GM19455 (cell line): Measurements from ENCODE around the gene GP2.
"Not testable (repeated sequence)": the region's sequence is repeated elsewhere in the genome, so short reads cannot be mapped to it uniquely, and the experiment has no call there.

Experiments used
- ATAC-seq: cut with Tn5 transposase; IDR thresholded peaks from one replicate; pipeline ENCODE4 v1.9.1; 2021; ENCODE audit not compliant: unreplicated experiment

Gene GP2

GRCh38 chr16:20326321-20326720, 992 bp downstream of the GP2 start:
- no peak for ATAC-seq

DNA sequence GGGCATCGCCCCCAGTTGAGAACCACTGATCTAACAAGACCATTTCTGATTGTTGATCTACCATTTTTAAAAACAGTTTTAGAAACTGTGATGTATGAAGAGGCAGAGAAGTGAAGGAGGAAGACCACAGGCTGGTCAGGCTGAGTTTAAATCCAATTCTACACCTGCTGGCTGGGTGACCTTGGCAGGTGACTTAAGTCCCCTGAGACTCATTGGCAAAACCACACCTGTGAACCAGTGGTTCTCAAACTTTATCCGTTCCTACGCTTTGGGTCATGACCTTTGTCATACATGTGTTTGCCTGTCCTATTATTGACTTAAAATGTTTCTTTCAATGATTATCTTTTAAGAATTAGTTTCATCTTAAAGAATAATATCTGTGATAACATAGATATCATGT, 2.3 kb downstream of the GP2 start:
- ATAC-seq: no peak

- ATAC-seq: no peak
These were observed 3.7 kb downstream of the GP2 start for GRCh38 chr16:20323591-20324117.

GRCh38 chr16:20322696-20323095, 4.6 kb downstream of the GP2 start:
- ATAC-seq: no peak

DNA sequence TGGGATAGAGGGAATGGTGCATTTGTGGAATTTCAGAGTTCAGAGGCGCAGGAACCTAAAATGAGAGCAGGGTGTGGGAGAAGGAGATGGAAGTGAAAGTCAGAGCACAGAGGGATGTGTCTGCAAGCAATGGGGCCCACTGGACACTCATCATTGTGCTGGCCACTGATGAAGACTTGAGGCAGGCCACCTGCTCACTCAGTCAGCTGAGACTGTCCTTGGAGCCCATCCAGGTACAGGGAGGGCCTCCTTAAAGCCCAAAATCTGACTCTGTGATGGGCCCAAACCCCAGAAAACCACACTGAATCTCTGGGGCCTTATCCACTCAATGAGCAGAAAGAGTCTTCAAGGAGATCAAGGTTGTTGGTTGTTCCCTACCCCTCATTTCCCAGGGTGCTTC, 5.6 kb downstream of the GP2 start:
- no peak for ATAC-seq

GRCh38 chr16:20321051-20321450, 6.3 kb downstream of the GP2 start:
- ATAC-seq: not testable (repeated sequence)

DNA sequence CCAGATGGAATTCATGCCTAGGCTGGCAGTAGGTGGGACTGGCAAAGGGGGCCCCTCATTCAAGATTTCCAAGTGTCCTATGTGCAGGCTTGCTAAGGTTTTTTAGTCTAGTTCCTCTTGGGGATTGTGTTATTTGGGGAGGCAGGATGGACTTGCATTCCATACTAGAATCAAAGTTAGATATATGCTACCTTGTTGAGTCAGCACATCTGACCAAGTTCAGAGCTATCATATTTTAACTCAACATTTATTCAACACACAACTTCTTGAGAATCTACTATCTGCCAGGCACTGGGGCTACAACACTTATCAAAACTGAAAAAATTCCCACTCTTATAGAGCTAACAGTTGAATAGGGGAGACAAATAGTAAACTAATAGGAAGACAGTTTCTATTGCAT, 6.7 kb downstream of the GP2 start:
- no peak for ATAC-seq

DNA sequence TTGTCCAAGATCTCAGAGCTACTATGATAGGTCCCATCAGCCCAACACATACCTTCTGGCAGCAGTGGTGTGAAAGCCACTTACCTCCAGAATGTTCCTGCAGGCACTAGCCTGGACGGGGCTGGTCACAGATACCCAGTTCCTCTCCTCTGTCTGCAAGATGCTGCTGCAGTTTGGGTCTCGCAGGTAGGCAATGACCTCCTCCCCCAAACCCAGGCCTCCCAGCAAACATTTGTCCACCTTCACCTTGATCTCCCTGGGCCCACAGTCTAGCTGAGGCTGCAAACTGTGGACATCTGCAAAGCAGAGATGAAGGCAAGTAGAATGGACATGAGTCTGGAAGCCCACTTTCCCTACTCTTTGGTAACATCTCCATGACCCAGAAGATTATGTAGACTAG, 7.1 kb downstream of the GP2 start:
- no peak for ATAC-seq

DNA sequence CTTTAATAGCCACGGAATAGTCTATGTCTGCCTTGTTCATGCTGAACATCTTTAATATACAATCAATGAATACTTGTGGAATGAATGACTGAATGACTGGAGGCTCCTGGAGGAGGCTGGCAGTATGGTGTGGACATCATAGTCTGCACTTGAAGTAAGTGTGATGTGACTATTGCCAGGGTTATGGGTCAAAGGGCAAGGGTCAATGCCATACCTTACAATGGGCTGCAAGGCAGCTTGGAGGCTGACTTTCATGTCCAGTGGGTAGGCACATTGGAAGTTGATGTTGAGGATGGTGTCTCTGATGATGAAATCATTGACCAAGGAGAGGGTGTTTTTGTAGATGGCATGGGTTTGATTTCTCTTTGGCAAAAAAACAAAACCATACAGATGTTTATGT, 7.9 kb downstream of the GP2 start:
- ATAC-seq: no peak

DNA sequence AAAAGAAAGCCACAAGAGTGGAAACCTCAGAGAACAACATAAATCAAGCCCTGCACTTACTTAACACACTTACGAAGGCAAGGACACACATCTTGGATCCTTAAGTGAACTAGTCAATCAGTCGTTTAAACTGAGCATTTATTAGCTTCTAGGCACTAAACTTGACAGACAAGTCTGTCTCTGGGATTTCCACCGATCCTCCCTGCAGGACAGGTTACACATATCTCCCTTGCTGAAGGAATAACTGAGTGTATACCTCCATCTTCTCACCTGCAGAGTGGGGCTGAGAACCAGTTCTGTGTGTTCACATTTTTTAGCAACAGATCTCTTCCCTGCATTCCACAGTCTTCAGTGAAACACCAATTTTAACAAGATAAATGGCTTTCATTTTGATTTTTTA, 8.9 kb downstream of the GP2 start:
- ATAC-seq: no peak

DNA sequence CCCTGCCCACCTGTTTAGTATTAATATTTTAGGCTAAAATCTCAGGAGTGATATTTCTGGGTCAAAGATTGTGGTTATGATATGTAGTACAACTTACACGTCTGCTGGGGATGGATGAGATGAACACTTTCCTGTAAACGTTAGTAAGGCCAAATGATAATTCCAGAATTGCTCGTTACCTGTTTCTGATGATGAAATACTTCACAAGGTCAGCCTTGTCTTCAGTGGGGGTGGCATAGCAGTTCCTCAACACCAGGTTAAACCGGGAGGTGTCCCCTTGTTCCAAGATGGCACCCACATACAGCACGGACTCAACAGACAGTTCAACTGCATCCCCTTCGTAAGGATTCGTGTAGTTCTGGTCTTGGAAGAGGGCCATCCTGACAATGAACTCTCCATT, 9.3 kb downstream of the GP2 start:
- ATAC-seq: no peak

GRCh38 chr16:20317117-20317516, 10.2 kb downstream of the GP2 start:
- no peak for ATAC-seq

GRCh38 chr16:20316715-20317114, 10.6 kb downstream of the GP2 start:
- ATAC-seq: no peak

GRCh38 chr16:20315764-20316163, 11.5 kb downstream of the GP2 start:
- ATAC-seq: no peak

- ATAC-seq: no peak
These were observed 12.7 kb downstream of the GP2 start for GRCh38 chr16:20314575-20314974.

- no peak for ATAC-seq
These were observed 13.6 kb downstream of the GP2 start for GRCh38 chr16:20313741-20314140.

DNA sequence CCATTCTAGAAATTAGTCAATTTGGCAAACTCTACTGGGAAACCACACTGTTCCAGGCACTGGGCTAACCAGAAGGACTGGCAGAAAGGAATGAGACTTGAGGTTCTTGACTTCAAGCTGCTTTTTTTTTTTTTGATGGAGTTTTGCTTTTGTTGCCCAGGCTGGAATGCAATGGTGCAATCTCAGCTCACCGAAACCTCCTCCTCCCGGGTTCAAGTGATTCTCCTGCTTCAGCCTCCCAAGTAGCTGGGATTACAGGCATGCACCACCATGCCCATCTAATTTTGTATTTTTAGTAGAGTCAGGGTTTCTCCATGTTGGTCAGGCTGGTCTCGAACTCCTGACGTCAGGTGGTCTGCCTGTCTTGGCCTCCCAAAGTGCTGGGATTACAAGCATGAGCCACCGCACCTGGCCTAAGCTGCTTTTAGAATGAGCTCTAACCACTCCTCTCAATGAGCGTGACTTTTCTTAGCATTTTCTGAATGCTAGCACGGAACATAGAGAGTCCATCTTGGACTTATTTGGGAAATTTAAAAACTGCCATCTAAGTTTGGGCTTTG, 14.7 kb downstream of the GP2 start:
- ATAC-seq: not testable (repeated sequence)

- no peak for ATAC-seq
These were observed 15.8 kb downstream of the GP2 start for GRCh38 chr16:20311548-20311947.

GRCh38 chr16:20310421-20311395, 16.6 kb downstream of the GP2 start:
- no peak for ATAC-seq

DNA sequence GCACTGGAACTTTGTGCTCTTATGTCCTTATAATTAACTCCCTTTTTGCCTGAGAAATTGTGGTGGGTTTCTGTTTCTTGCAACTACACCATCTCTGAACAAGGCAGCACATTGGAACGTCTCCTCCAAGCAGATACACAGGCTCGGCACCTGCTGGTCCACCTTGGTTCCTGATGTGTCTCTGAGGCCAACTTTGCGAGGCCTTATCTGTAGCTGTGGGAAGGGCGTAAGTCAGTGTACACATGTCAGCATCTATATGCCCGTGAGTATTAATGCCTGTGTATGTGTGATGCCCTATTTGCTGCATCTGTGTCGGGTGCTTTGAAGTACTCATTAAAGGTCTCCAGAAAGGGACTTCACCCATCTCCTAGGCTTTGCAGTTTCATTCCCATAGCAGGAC, 17.5 kb downstream of the GP2 start:
- no peak for ATAC-seq

DNA sequence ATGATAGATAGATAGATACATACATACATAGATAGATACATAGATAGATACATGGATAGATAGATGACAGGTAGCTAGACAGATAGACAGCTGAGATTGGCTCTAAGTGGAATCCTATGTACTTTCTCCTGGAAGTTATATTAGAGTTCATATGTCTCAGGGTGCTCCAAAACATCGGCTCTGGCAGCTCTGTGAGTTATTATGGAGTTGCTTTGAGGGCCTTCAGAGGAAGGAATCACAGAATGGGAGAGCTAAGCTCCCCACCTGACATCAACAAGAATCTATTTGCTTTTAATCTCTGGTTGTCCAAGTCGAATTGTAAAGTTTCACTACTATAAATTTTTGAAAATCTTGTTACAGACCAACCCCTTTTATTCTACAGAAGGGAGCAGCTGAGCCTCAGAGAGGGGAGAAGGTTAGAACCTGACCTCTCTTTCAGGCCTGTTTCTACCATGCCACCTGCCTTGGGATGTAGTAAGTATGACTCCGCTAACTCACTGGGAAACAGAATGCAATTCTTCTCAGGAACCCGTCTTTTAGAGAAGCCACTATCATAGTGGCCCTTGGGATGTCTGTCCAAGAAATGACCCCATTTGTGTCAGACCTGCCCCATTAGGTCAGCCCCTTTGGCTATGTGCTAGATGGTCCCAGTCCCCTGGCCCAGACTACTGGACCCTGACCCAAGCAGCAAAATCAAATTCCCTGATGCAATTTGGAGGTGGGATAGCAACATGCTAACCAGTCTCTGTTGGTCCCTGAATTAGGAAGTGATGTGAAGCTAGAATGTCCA, 18.3 kb downstream of the GP2 start:
- no peak for ATAC-seq

GRCh38 chr16:20308266-20308665, 19.0 kb downstream of the GP2 start:
- ATAC-seq: no peak
